DND-41 (cell line): Measurements from ENCODE around the gene BASP1.

Source experiments
- ATAC-seq: fragments of 200-7000 bp; cut with Tn5 transposase; 3 replicates; pipeline ENCODE4 v1.9.1; 2021; ENCODE audit warnings: low read depth; ENCODE audit not compliant: insufficient read depth
- DNase-seq: peaks from one replicate; pipeline ENCODE4 v3.0.0-alpha.2; 2020
- H2AFZ ChIP-seq: 2 replicates; pipeline ENCODE4 v1.6.0; 2012; ENCODE audit warnings: low read depth, low read length
- H3K27ac ChIP-seq: 2 replicates; pipeline ENCODE4 v1.5.1; 2012; ENCODE audit warnings: low read length, inconsistent platforms
- H3K27me3 ChIP-seq: fragments of 200-600 bp; sonication (generic); 2 replicates; pipeline ENCODE4 v1.6.0; 2012; ENCODE audit warnings: low read length, mild to moderate bottlenecking, inconsistent platforms; ENCODE audit not compliant: insufficient read depth, poor library complexity
- H3K36me3 ChIP-seq: 2 replicates; pipeline ENCODE4 v1.5.1; 2012; ENCODE audit warnings: low read length, inconsistent platforms; ENCODE audit not compliant: insufficient read depth
- H3K4me1 ChIP-seq: 2 replicates; pipeline ENCODE4 v1.5.1; 2012; ENCODE audit warnings: mild to moderate bottlenecking, low read length; ENCODE audit not compliant: insufficient read depth
- H3K4me2 ChIP-seq: 2 replicates; pipeline ENCODE4 v1.6.0; 2012; ENCODE audit warnings: mild to moderate bottlenecking, moderate library complexity, low read length, inconsistent platforms; ENCODE audit not compliant: insufficient read depth
- H3K4me3 ChIP-seq, 2 experiments: fragments of 200-600 bp in 1 of 2; shearing (Covaris generic) in 1 of 2; 2 replicates each; pipeline ENCODE4 v1.5.1; 2012 to 2016; ENCODE audit warnings: inconsistent platforms in 2 of 2, low read length in 2 of 2, mild to moderate bottlenecking in 2 of 2, low read depth in 1 of 2, moderate library complexity in 1 of 2
- H3K79me2 ChIP-seq: 2 replicates; pipeline ENCODE4 v1.6.0; 2012; ENCODE audit warnings: low read length, inconsistent platforms; ENCODE audit not compliant: insufficient read depth
- H3K9ac ChIP-seq: 2 replicates; pipeline ENCODE4 v1.6.0; 2012; ENCODE audit warnings: low read depth, mild to moderate bottlenecking, inconsistent platforms, low read length, moderate library complexity
- H3K9me3 ChIP-seq: 2 replicates; pipeline ENCODE4 v1.5.1; 2012; ENCODE audit warnings: low read length, moderate library complexity, mild to moderate bottlenecking, inconsistent platforms; ENCODE audit not compliant: insufficient read depth, severe bottlenecking
- H4K20me1 ChIP-seq: 2 replicates; pipeline ENCODE4 v1.6.0; 2012; ENCODE audit warnings: low read length; ENCODE audit not compliant: insufficient read depth
- CTCF ChIP-seq: IDR thresholded peaks from 2 replicates; pipeline ENCODE4 v1.5.1; 2012; ENCODE audit warnings: borderline replicate concordance, low read length, moderate library complexity, mild to moderate bottlenecking; ENCODE audit not compliant: poor library complexity, severe bottlenecking; ENCODE audit errors: extremely low read depth
- EZH2 ChIP-seq: IDR thresholded peaks from 3 replicates; pipeline ENCODE4 v1.6.1; 2012; ENCODE audit warnings: borderline replicate concordance, low read depth, mild to moderate bottlenecking, moderate library complexity, low read length, inconsistent platforms; ENCODE audit not compliant: severe bottlenecking

Gene BASP1

GRCh38 chr5:17292434-17293015, 75.1 kb downstream of the BASP1 start:
- no peak overlapping the region for H2AFZ ChIP-seq
- peaks cover 4% of the 10 kb centered on the region for H3K9me3 ChIP-seq
- H3K79me2 ChIP-seq = no peaks in the 10 kb centered on the region
- TF ChIP-seq CTCF (no peak), EZH2 (no peak)
- no peak overlapping the region for H3K4me3 ChIP-seq
- H3K4me1 ChIP-seq = no peaks in the 10 kb centered on the region
- H3K9ac ChIP-seq = no peak overlapping the region
- no peak overlapping the region for H3K27ac ChIP-seq
- no peak for ATAC-seq
- no peak overlapping the region for H3K4me2 ChIP-seq
- H4K20me1 ChIP-seq = no peaks in the 10 kb centered on the region
- no peaks in the 10 kb centered on the region for H3K27me3 ChIP-seq
- H3K36me3 ChIP-seq = no peaks in the 10 kb centered on the region
- DNase-seq = no peak

- TF ChIP-seq CTCF (no peak), EZH2 (no peak)
- DNase-seq (no peak), ATAC-seq (no peak)
- no peak overlapping the region for H3K4me2 ChIP-seq
- no peak overlapping the region for H2AFZ ChIP-seq
- no peak overlapping the region for H3K4me3 ChIP-seq
- H3K9ac ChIP-seq = no peak overlapping the region
- H3K9me3 ChIP-seq = no peaks in the 10 kb centered on the region
- H3K27me3 ChIP-seq = no peaks in the 10 kb centered on the region
- no peaks in the 10 kb centered on the region for H3K79me2 ChIP-seq
- no peaks in the 10 kb centered on the region for H4K20me1 ChIP-seq
- H3K4me1 ChIP-seq = no peaks in the 10 kb centered on the region
- no peaks in the 10 kb centered on the region for H3K36me3 ChIP-seq
- H3K27ac ChIP-seq = no peak overlapping the region
Observed at GRCh38 chr5:17294639-17295311, 77.3 kb downstream of the BASP1 start.

- TF ChIP-seq EZH2 = no peak
- TF ChIP-seq CTCF = no peak
- H3K9ac ChIP-seq = no peak overlapping the region
- DNase-seq (no peak), ATAC-seq (no peak)
- no peak overlapping the region for H3K4me2 ChIP-seq
- H2AFZ ChIP-seq = no peak overlapping the region
- no peak overlapping the region for H3K27ac ChIP-seq
- no peak overlapping the region for H3K4me3 ChIP-seq
- no peaks in the 10 kb centered on the region for H3K4me1 ChIP-seq
- no peaks in the 10 kb centered on the region for H3K27me3 ChIP-seq
- H3K9me3 ChIP-seq = no peaks in the 10 kb centered on the region
- no peaks in the 10 kb centered on the region for H3K36me3 ChIP-seq
- no peaks in the 10 kb centered on the region for H4K20me1 ChIP-seq
- H3K79me2 ChIP-seq = no peaks in the 10 kb centered on the region
Observed at GRCh38 chr5:17295671-17296070, 78.2 kb downstream of the BASP1 start.
